HT-29 (cell line): ENCODE results near the gene SIGLEC1. TPM values are rescaled to one million over a fixed set of nuclear protein-coding genes. Genes with fewer than 3 reads are reported as not detected.

ENCODE experiments used
- DNase-seq: peaks from one replicate; pipeline ENCODE4 v3.0.0-alpha.2; 2015; ENCODE audit warnings: low spot score
- total RNA-seq: library from RNA; depleted of rRNA; stranded (reverse); fragments of >200 nt; shearing (Covaris generic); gene quantifications from 2 replicates; pipeline ENCODE4 v1.2.3, GENCODE V29; 2014

Gene SIGLEC1
- total RNA-seq, 1 experiment from 2014 or later = not detected

- no peak for DNase-seq
These were observed 31.6 kb downstream of the SIGLEC1 start for GRCh38 chr20:3680701-3681351.

GRCh38 chr20:3679749-3680700 lies 32.4 kb downstream of the SIGLEC1 start:
- DNase-seq = no peak

GRCh38 chr20:3678856-3679720 lies 33.3 kb downstream of the SIGLEC1 start:
- DNase-seq = no peak

- no peak for DNase-seq
These were observed 34.2 kb downstream of the SIGLEC1 start for GRCh38 chr20:3678198-3678597.

GRCh38 chr20:3677733-3678132 lies 34.7 kb downstream of the SIGLEC1 start:
- DNase-seq = no peak

GRCh38 chr20:3674995-3675900 lies 37.2 kb downstream of the SIGLEC1 start:
- no peak for DNase-seq

- DNase-seq = no peak
These were observed 38.0 kb downstream of the SIGLEC1 start for GRCh38 chr20:3674447-3674846.

- no peak for DNase-seq
These were observed 39.0 kb downstream of the SIGLEC1 start for GRCh38 chr20:3673221-3674070.

- no peak for DNase-seq
These were observed 39.7 kb downstream of the SIGLEC1 start for GRCh38 chr20:3672547-3673171.

GRCh38 chr20:3671986-3672546 lies 40.3 kb downstream of the SIGLEC1 start:
- DNase-seq = no peak

- DNase-seq = no peak
These were observed 41.5 kb downstream of the SIGLEC1 start for GRCh38 chr20:3670945-3671344.

- DNase-seq = peak; percentile 25
These were observed 41.9 kb downstream of the SIGLEC1 start for GRCh38 chr20:3670511-3670910.

GRCh38 chr20:3669710-3670367 lies 42.6 kb downstream of the SIGLEC1 start:
- no peak for DNase-seq

GRCh38 chr20:3667434-3668037 lies 44.9 kb downstream of the SIGLEC1 start:
- no peak for DNase-seq

- DNase-seq = no peak
These were observed 48.5 kb downstream of the SIGLEC1 start for GRCh38 chr20:3663858-3664257.

- no peak for DNase-seq
These were observed 49.2 kb downstream of the SIGLEC1 start, which contains the start of gene GFRA4 for GRCh38 chr20:3663031-3663701. Gene GFRA4, minus strand, starts transcription at chr20:3663399. Its CDS starts 0 bp downstream, at chr20:3663399.
